ENCODE measurements around the gene MESP1.

DNA sequence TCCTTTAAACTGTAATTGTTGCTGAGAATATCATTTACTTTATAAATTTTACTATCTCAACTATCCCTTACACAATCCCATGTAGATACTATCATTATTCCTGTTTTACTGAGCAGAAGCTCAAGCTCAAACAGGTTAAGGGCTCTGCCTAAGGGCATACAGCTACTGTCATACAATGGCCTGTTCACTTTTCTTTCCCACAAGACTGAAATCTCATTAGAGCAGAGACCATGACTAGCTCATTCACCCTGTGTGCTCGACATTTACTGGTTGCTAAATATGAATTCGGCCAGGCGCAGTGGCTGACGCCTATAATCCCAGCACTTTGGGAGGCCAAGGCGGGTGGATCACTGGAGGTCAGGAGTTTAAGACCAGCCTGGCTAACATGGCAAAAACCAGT is 23.4 kb upstream of the MESP1 start:
- TF ChIP-seq, protein P1, sequence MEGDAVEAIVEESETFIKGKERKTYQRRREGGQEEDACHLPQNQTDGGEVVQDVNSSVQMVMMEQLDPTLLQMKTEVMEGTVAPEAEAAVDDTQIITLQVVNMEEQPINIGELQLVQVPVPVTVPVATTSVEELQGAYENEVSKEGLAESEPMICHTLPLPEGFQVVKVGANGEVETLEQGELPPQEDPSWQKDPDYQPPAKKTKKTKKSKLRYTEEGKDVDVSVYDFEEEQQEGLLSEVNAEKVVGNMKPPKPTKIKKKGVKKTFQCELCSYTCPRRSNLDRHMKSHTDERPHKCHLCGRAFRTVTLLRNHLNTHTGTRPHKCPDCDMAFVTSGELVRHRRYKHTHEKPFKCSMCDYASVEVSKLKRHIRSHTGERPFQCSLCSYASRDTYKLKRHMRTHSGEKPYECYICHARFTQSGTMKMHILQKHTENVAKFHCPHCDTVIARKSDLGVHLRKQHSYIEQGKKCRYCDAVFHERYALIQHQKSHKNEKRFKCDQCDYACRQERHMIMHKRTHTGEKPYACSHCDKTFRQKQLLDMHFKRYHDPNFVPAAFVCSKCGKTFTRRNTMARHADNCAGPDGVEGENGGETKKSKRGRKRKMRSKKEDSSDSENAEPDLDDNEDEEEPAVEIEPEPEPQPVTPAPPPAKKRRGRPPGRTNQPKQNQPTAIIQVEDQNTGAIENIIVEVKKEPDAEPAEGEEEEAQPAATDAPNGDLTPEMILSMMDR (IDR thresholded peaks at IDR 0.05): no peak
- peak in 1 of 2 donors; percentile 42 for TF ChIP-seq POLR2AphosphoS5 (IDR thresholded peaks at IDR 0.05; ENCODE audit: insufficient read depth in 1 of 2, low read depth in 1 of 2)
